HG03066 (cell line): ENCODE data around the gene GCSAML.
"Not testable (repeated sequence)": the region's sequence is repeated elsewhere in the genome, so short reads cannot be mapped to it uniquely, and the experiment has no call there.

Experiments used
- ATAC-seq: cut with Tn5 transposase; IDR thresholded peaks from one replicate; pipeline ENCODE4 v1.9.1; 2021; ENCODE audit warnings: low read depth; ENCODE audit not compliant: unreplicated experiment

Gene GCSAML

DNA sequence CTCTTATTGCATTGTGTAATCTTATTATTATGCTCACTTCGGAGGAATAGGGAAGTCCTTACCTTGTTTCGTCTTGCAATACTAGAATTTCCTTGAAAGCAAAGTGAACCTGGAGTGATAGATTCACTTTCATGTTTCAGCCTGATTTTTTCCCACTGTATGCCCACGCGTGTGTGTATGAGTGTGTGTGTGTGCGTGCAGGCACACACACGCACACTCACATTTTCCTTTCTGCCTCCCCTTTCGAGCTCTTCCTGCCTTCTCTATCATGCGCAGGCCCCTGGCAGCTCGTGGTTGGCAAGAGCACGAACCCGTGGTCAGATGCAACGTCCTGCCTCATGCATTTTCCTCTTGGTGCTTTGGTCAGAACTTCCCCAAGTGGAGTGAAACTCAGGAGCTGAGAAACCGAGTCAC is at the start of gene GCSAML:
Gene GCSAML (plus strand): TSS at position 366 of the 414 bp plus-strand sequence. CDS start 58 bp downstream, outside the sequence.
- ATAC-seq = no peak

- no peak for ATAC-seq
Observed at GRCh38 chr1:247500865-247501264, 48.1 kb upstream of the GCSAML start.

DNA sequence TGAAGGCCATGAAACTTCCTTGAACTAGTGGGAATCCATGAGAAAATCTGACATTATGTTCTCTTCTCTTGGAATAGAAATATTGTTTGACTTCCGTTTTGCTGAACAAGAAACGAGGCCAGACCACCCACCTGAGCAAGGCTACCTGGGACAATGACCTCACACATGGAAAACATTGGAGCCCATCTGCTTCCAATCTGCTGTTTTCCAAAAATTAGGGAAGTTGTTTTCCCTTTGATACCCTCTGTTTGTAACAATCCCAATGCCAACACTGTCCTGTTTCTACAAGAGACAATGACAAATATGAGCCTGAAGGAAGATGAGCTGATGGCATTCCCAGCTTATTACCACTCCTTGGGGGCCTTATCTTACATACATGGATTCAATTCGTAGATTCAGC is 42.1 kb upstream of the GCSAML start:
- no peak for ATAC-seq

DNA sequence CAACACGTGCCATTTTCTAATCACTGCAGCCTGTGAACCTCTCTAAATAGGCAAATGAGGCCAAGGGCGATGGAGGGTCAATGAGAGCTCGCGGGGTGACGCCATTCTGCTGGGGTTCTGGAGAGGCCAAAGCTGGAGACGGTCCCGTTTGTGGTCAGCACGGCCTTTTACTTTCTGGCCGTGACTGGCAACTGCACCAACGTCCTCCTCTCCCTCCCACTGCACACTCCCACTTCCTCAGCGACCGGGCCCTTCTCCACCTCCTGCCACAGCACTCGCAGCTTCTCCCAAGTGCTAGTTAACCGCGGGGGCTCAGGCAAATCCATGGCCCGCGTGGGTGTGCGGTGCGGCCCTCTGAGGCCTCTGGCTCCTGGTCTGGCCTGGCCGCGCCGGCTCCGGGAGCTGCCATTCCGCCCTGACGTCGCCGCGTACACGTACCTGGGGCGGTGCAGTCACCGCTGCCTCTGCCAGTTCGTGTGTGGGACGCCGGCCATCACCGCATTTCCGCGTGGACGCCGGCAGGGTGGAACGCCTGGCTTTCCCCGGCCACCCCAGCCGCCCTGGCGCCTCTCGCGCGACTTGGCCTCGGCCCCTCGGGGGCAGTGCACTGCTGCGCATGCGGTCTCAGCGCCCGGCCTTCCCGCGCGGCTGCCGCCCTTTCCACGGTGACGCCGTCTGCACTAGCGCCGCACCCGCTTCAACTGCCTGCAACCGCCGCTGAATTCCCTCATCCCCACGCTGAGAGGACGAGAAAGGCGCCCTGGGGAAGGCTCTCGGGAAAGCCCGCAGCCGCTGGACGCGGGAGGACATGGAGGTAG is 30.9 kb upstream of the GCSAML start:
- no peak for ATAC-seq

DNA sequence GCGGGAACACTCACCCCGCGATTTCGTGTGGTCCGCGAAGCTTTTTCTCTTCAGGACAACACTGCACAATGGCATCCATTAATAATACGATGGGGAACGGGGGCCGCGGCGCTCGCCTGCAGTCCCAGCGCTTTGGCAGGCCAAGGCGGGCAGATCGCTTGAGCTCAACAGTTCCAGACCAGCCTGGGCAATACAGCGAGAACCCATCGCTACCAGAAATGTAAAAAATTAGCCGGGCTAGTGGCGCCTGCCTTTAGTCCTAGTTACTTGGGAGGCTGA is 30.4 kb upstream of the GCSAML start:
- no peak for ATAC-seq

DNA sequence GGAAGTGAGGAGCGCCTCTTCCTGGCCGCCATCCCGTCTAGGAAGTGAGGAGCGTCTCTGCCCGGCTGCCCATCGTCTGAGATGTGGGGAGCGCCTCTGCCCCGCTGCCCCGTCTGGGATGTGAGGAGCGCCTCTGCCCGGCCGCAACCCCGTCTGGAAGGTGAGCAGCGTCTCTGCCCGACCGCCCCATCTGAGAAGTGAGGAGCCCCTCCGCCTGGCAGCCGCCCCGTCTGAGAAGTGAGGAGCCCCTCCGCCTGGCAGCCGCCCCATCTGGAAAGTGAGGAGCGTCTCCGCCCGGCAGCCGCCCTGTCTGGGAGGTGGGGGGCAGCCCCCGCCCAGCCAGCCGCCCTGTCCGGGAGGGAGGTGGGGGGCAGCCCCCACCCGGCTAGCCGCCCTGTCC is 27.0 kb upstream of the GCSAML start:
- not testable (repeated sequence) for ATAC-seq

DNA sequence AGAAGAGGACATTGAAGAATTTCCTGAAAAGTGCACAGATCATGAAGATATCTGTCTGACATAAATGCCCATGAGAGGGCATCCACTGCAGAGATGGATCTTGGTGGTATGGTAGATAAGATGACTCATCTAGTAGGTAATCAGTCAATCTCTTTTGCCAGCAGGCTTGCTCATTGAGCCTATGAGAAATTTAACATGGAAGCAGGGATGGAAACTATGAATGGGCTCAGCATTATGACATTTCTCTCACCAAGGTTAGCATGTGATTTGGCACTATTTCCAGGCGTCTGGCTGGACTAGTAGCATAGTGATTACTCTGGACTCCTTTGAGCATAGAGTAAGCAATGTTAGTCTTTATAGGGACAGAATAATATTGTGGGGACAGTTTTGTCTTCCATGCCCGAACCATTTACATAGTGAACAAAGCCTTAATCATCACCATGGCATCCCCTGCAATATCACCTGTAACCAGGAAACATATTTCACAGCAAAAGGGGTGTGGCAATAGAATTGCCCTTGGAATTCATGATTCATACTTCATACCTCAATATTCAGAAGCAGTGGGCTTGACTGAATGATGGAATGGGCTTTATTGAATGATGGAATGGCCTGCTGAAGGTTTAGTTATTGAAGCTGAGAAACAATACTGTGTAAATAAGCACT is 20.0 kb upstream of the GCSAML start:
- no peak for ATAC-seq

DNA sequence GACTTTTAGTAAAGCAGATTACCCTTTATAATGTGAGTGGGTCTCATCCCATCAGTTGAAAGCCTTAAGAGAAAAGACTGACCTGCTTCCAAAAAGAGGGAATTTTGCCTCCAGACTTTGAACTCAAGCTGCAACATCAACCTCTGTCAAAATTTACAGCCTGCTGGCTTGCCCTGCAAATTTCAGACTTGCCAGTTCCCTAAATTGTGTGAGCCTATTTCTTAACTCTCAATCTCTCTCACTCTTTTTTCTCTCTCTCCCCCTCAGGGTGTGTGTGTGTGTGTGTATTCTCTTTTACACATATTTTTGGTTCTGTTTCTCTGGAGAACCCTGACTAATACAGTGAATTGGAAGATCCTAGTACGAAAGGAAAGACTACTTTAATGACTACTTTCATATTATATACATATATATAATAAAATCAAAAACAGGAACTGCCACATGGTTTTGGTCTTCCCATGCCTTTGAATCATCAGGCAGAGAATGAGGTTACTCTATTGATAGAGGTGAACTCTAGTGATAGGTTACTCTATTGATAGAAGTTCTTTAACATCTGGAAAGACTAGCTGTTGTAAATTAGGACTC is 19.1 kb upstream of the GCSAML start:
- no peak for ATAC-seq

GRCh38 chr1:247530785-247531184 is 18.1 kb upstream of the GCSAML start:
- ATAC-seq = no peak

DNA sequence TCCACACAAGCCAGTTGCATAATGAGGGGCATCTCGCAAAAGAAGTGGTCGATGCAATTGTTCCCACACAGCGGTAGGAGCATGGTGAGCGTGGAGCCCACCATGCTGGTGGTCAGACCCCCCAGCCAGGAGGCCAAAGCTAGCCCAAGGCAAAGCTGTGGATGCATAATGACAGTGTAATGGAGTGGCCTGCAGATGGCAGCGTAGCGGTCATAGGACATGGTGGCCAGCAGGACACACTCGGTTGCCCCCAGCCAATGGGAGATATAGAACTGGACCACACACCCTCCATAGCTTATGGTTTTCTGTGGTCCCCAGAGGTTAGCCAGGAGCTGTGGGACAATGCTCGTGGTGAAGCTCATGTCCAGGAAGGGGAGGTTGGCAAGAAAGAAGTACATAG is 17.0 kb upstream of the GCSAML start:
- ATAC-seq = no peak

DNA sequence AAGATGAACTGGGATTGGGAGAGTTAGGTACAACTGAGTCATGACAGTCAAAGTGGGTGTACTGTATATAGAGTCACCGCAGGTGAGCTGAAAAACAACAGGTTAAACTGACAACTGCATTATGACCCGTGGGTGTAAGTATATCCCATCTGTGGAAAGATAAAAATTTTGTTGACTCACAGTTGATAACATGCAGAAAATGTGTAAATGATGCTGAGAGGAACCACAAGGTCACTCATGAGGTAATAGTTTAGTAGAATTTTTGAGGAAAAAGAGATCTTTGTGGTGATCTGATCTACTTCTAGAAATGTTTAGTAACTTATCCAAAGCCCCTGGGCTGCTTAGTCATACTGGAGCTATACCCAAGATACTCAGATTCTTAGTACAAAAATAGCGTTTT is 13.5 kb upstream of the GCSAML start:
- no peak for ATAC-seq

- ATAC-seq = no peak
Observed at GRCh38 chr1:247536340-247536739, 12.6 kb upstream of the GCSAML start, which contains the start of gene OR2C3. OR2C3 (minus strand) TSS chr1:247536440; CDS start chr1:247532511, 3,929 bp downstream.

DNA sequence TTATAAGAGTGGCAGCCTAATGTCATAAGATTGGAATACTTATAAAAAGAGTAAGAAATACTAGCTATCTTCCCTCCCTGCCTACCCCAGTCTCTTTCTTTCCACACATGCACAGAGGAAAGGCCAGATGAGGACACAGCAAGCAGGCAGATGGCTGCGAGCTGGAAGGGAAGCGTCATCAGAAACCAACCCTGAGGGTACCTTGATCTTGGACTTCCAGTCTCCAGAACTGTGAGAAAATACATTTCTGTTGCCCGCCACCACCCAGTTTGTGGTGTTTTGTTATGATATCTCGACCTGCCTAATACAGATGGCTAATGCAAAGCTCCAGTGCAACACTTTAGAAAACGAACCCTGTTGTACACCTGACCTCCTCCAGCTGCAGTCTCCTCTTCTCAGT is 10.4 kb upstream of the GCSAML start:
- ATAC-seq = no peak

- no peak for ATAC-seq
Observed at GRCh38 chr1:247539215-247539614, 9.7 kb upstream of the GCSAML start.

GRCh38 chr1:247540581-247540980 is 8.4 kb upstream of the GCSAML start:
- no peak for ATAC-seq

- ATAC-seq = no peak
Observed at GRCh38 chr1:247542811-247543210, 6.1 kb upstream of the GCSAML start.

DNA sequence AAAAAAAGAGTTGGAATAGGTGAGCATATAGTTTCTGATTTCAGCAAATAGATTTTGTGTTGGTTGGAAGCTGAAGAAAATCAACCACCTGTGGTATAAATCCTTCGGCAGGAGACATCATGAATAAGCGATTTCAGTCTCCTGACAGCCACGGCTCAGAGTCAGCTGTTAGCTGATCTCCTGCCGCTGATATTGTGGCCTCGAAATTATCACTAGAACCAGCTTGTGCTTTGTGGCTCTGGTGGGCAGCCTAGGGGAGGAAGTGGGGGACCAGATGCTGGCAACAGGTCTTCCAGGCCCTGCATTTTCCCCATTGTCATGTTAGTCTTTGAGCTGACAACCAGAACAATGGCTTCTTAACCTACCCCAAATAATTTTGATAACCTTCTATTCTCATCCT is 842 bp upstream of the GCSAML start:
- no peak for ATAC-seq

DNA sequence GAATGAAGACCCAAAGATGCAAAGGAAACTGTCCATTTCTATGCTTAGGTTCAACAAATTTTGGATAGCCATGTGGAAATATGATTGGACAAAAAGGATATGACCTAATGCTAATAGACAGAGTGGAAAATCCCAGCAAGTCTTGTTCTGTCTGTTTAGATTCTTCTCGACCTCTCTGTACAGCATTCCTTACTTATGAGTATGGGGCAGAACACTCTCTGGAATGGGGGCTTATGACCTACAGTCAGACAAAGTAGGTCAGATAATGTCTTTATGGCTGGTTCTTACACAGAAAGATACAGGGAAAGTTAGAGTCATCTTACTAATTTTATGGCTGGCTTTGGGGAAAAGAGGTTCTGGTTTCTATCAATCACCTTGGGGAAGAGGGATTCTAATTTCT is 2.8 kb downstream of the GCSAML start:
- ATAC-seq = no peak

GRCh38 chr1:247552231-247552630 is 3.3 kb downstream of the GCSAML start:
- no peak for ATAC-seq

DNA sequence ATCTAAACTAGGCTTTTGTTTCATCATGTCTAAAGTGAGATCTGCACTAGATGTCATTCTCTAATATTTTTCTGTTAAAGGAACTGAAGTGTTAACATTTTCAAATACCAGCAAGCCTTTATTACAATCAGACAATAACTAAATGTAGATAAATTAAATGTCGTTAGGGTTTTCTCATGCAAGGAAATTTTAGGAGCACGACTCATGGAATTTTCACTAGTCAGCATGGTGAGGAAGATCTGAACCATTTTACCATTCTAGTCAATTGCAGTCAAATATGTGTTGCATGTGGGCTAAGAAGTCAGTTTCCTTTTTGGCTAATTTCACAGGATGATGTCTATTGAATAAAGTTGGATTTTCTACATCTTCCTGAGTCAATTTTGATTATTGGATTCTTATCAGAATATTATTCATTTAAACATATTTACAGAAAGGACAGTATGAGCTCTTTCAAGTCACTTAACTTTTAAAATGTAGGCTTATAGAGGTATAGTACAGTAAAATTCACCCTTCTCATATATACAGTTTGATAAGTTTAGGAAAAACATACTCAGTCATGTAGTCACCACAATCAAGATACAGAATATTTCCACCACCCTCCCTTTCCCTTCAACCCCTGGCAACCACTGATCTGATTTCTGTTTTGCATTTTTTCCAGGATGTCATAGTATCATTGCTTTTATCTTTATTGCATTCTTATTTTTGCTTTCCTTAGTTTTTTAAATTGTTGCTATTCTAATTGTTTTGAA is 9.2 kb downstream of the GCSAML start:
- ATAC-seq = no peak

- ATAC-seq = no peak
Observed at GRCh38 chr1:247561711-247562110, 12.8 kb downstream of the GCSAML start.
